GM21717 (cell line): ENCODE data around the gene AGBL4.

Source experiments
- ATAC-seq: cut with Tn5 transposase; IDR thresholded peaks from one replicate; pipeline ENCODE4 v1.9.1; 2021; ENCODE audit warnings: mild to moderate bottlenecking, moderate library complexity; ENCODE audit not compliant: unreplicated experiment

AGBL4 gene

GRCh38 chr1:48784301-48784700, 1239.5 kb downstream of the AGBL4 start:
- no peak for ATAC-seq

- no peak for ATAC-seq
Observed at GRCh38 chr1:48777219-48777895, 1246.4 kb downstream of the AGBL4 start.

- ATAC-seq, result no peak
Observed at GRCh38 chr1:48776393-48777218, 1247.1 kb downstream of the AGBL4 start, which contains the start of gene BEND5. BEND5 (minus strand) TSS chr1:48776891; CDS start chr1:48776831, 60 bp downstream.

GRCh38 chr1:48775831-48776392, 1247.8 kb downstream of the AGBL4 start:
- ATAC-seq, result no peak

GRCh38 chr1:48773133-48773532, 1250.6 kb downstream of the AGBL4 start:
- ATAC-seq, result no peak

- no peak for ATAC-seq
Observed at GRCh38 chr1:48772211-48772610, 1251.5 kb downstream of the AGBL4 start.

- ATAC-seq, result no peak
Observed at GRCh38 chr1:48771561-48771960, 1252.2 kb downstream of the AGBL4 start.

GRCh38 chr1:48767975-48768510, 1255.7 kb downstream of the AGBL4 start:
- ATAC-seq, result no peak

- ATAC-seq, result no peak
Observed at GRCh38 chr1:48765335-48765734, 1258.4 kb downstream of the AGBL4 start.

GRCh38 chr1:48761986-48762385, 1261.8 kb downstream of the AGBL4 start:
- ATAC-seq, result no peak

- ATAC-seq, result no peak
Observed at GRCh38 chr1:48761411-48761810, 1262.3 kb downstream of the AGBL4 start.

- no peak for ATAC-seq
Observed at GRCh38 chr1:48760857-48761256, 1262.9 kb downstream of the AGBL4 start.

GRCh38 chr1:48758976-48759375, 1264.8 kb downstream of the AGBL4 start:
- no peak for ATAC-seq

- no peak for ATAC-seq
Observed at GRCh38 chr1:48757363-48757762, 1266.4 kb downstream of the AGBL4 start.

- ATAC-seq, result no peak
Observed at GRCh38 chr1:48756683-48757316, 1267.0 kb downstream of the AGBL4 start.

GRCh38 chr1:48753293-48753692, 1270.5 kb downstream of the AGBL4 start:
- no peak for ATAC-seq

- no peak for ATAC-seq
Observed at GRCh38 chr1:48750109-48750508, 1273.6 kb downstream of the AGBL4 start.

GRCh38 chr1:48749068-48749467, 1274.7 kb downstream of the AGBL4 start:
- ATAC-seq, result no peak

GRCh38 chr1:48746906-48747305, 1276.8 kb downstream of the AGBL4 start:
- ATAC-seq, result no peak

- no peak for ATAC-seq
Observed at GRCh38 chr1:48744032-48744431, 1279.7 kb downstream of the AGBL4 start.

- no peak for ATAC-seq
Observed at GRCh38 chr1:48743480-48743879, 1280.3 kb downstream of the AGBL4 start.
